Parathyroid adenoma (tissue), 2 donors: Measurements from ENCODE around the gene PARD3B.

ENCODE experiments used
- H2AFZ ChIP-seq: fragments of 300-600 bp; sonication (generic); one replicate; pipeline ENCODE4 v1.7.0; 2017; ENCODE audit warnings: antibody characterized with exemption, mild to moderate bottlenecking
- H3K27ac ChIP-seq: fragments of 300-600 bp; sonication (generic); one replicate; pipeline ENCODE4 v1.7.0; 2017
- H3K27me3 ChIP-seq: fragments of 300-600 bp; sonication (generic); one replicate; pipeline ENCODE4 v1.7.0; 2017; ENCODE audit warnings: low read length; ENCODE audit not compliant: control insufficient read depth, insufficient read depth
- H3K36me3 ChIP-seq: fragments of 300-600 bp; sonication (generic); one replicate; pipeline ENCODE4 v1.7.0; 2017; ENCODE audit warnings: low read length; ENCODE audit not compliant: control insufficient read depth, insufficient read depth
- H3K4me1 ChIP-seq: fragments of 300-600 bp; sonication (generic); one replicate; pipeline ENCODE4 v1.7.0; 2017; ENCODE audit warnings: control low read depth
- H3K4me2 ChIP-seq: fragments of 300-600 bp; sonication (generic); one replicate; pipeline ENCODE4 v1.7.0; 2017; ENCODE audit warnings: low read length
- H3K4me3 ChIP-seq: fragments of 300-600 bp; sonication (generic); one replicate; pipeline ENCODE4 v1.7.0; 2017; ENCODE audit warnings: low read depth, low read length
- H3K79me2 ChIP-seq: fragments of 300-600 bp; sonication (generic); one replicate; pipeline ENCODE4 v1.7.0; 2017; ENCODE audit warnings: control low read depth
- H3K9ac ChIP-seq: fragments of 300-600 bp; sonication (generic); one replicate; pipeline ENCODE4 v1.7.0; 2017; ENCODE audit warnings: mild to moderate bottlenecking
- H3K9me3 ChIP-seq: fragments of 300-600 bp; sonication (generic); one replicate; pipeline ENCODE4 v1.7.0; 2017; ENCODE audit warnings: low read length; ENCODE audit not compliant: control insufficient read depth
- TF ChIP-seq, protein P1 (sequence below): fragments of 300-600 bp; sonication (generic); IDR thresholded peaks from one replicate; pipeline ENCODE4 v1.7.0; 2017; ENCODE audit warnings: antibody characterized with exemption, mild to moderate bottlenecking
- donor health status: primary hyperparathyroidism.

PARD3B gene

DNA sequence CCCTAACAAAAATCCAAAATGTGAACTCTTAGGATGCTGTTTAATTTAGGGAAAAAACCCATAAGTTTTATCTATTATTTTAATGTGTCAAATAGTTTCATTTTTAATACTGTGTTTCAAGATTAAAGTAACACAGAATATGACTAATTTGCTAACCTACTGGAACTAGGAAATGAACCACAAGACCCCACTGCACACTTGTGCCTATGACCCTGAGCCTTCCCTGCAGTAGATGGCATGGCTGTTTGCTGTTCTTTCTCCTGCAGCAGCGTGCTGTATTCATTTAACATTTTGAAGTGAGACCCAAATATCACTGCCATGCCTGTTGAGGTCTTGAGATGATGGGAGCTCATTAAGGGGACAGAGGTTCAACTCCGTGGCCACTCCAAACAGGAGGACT, 571.9 kb downstream of the PARD3B start:
- H3K9me3 ChIP-seq = no peaks in the 10 kb centered on the region
- H3K36me3 ChIP-seq = no peaks in the 10 kb centered on the region
- H2AFZ ChIP-seq = no peak overlapping the region
- no peaks in the 10 kb centered on the region for H3K79me2 ChIP-seq
- no peak overlapping the region for H3K9ac ChIP-seq
- H3K4me2 ChIP-seq = no peak overlapping the region
- TF ChIP-seq, protein P1, sequence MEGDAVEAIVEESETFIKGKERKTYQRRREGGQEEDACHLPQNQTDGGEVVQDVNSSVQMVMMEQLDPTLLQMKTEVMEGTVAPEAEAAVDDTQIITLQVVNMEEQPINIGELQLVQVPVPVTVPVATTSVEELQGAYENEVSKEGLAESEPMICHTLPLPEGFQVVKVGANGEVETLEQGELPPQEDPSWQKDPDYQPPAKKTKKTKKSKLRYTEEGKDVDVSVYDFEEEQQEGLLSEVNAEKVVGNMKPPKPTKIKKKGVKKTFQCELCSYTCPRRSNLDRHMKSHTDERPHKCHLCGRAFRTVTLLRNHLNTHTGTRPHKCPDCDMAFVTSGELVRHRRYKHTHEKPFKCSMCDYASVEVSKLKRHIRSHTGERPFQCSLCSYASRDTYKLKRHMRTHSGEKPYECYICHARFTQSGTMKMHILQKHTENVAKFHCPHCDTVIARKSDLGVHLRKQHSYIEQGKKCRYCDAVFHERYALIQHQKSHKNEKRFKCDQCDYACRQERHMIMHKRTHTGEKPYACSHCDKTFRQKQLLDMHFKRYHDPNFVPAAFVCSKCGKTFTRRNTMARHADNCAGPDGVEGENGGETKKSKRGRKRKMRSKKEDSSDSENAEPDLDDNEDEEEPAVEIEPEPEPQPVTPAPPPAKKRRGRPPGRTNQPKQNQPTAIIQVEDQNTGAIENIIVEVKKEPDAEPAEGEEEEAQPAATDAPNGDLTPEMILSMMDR = no peak
- no peak overlapping the region for H3K27ac ChIP-seq
- no peaks in the 10 kb centered on the region for H3K4me1 ChIP-seq
- no peak overlapping the region for H3K4me3 ChIP-seq
- H3K27me3 ChIP-seq = no peaks in the 10 kb centered on the region

DNA sequence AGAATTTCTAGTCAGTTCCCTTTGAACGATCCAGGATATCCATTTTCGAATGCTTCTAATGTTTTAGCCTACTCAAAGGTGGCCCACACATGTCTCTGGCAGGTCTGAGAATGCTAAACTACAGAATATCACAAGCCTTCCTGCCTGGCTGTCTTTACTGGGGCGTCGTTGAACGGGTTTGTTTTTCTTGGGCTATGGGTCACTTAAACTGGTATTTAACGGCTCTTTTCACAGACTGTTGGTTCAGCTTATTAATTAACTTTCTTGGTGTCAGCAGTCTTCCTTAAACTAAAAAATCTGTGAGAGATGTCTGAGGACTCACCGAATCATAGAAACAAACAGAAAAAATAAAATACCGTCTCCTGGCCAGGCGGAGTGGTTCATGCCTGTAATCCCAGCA, 573.9 kb downstream of the PARD3B start:
- Histone ChIP-seq H3K4me3 (no peak overlapping the region), H3K36me3 (no peaks in the 10 kb centered on the region), H3K9me3 (no peaks in the 10 kb centered on the region), H3K9ac (no peak overlapping the region), H2AFZ (no peak overlapping the region), H3K4me1 (no peaks in the 10 kb centered on the region), H3K27me3 (no peaks in the 10 kb centered on the region), H3K79me2 (no peaks in the 10 kb centered on the region), H3K27ac (no peak overlapping the region), H3K4me2 (no peak overlapping the region)
- TF ChIP-seq, protein P1 = no peak

DNA sequence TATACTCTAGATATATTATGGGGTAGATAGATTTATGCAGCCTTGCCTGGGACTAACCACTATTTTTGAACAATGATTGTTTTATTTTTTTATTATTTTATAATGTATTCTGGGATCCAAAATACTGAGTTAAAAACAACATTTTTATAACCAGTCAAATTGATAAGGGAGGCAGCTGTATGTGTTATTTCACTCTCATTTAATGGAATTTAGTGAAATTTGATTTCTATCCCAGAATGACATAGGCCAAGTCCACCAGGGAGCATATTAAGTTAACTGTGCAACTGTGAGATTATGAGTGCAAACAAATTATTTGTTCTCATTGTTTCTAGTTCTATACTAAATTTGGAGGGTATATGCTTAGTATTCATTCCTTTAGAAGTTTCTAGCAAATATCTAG, 583.5 kb downstream of the PARD3B start:
- no peak overlapping the region for H3K4me3 ChIP-seq
- H3K9ac ChIP-seq = no peak overlapping the region
- no peaks in the 10 kb centered on the region for H3K36me3 ChIP-seq
- H3K27ac ChIP-seq = no peak overlapping the region
- no peak overlapping the region for H2AFZ ChIP-seq
- TF ChIP-seq, protein P1 = no peak
- no peaks in the 10 kb centered on the region for H3K79me2 ChIP-seq
- H3K4me2 ChIP-seq = no peak overlapping the region
- no peaks in the 10 kb centered on the region for H3K9me3 ChIP-seq
- H3K4me1 ChIP-seq = no peaks in the 10 kb centered on the region
- H3K27me3 ChIP-seq = no peaks in the 10 kb centered on the region

DNA sequence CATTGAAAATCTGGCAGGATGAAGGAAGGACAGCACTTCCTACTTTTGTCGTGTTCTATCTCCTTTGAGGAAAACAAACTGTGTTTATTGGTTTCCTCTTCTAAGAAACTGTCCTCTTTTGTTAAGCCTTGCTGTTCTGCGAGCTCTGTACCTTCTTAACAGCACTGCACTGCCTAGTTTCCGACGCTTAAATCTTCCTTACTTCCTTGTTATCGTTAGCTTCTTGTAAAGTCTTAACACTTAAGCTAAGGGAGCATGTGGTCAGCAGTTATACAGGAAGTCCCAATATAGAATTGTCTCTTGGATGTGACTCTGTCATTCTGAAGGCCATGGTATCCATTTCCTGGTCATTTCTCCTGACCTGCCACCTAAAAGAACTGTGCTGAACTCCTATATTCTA, 584.3 kb downstream of the PARD3B start:
- Histone ChIP-seq H3K79me2 (no peaks in the 10 kb centered on the region), H3K9ac (no peak overlapping the region), H2AFZ (no peak overlapping the region), H3K27me3 (no peaks in the 10 kb centered on the region), H3K9me3 (no peaks in the 10 kb centered on the region), H3K27ac (no peak overlapping the region), H3K4me3 (no peak overlapping the region), H3K36me3 (no peaks in the 10 kb centered on the region), H3K4me2 (no peak overlapping the region), H3K4me1 (no peaks in the 10 kb centered on the region)
- TF ChIP-seq, protein P1 = no peak

DNA sequence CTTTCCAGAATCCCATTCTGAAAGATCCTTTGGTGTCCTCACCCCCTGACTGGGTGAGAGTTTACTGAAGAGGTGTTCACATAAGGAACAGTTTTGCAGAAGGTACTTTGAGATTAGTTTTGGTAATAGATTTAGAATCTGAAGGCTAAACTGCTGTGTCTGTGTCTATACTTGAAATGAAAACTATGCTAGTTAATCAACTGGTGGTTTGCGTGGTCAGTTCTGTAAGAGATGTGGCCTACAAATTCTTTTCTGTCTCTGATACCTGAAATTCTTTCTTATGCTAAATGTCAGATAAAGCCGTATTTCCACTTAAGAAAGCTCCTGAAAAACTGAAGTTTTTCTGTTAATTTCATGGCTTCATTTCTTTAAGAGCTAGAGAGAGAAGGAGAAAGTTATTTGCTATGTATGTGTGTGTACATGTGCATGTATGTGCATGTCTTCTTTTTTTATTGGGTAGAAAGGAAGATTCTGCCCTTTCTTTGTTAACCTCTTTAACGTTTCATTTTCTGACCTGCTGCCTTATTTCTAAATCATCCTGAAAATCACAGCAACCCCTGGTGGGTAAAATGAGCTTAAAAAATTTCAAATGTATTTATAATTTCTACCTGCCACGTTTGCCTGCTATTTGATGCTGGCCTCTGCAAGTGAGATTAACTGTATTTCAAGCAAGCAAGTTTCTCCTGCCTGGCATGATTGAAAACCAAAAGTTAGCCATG, 585.0 kb downstream of the PARD3B start:
- Histone ChIP-seq H2AFZ (no peak overlapping the region), H3K36me3 (no peaks in the 10 kb centered on the region), H3K9ac (no peak overlapping the region), H3K4me1 (no peaks in the 10 kb centered on the region), H3K27me3 (no peaks in the 10 kb centered on the region), H3K79me2 (no peaks in the 10 kb centered on the region), H3K4me2 (no peak overlapping the region), H3K9me3 (no peaks in the 10 kb centered on the region), H3K27ac (no peak overlapping the region), H3K4me3 (no peak overlapping the region)
- TF ChIP-seq, protein P1 = no peak
